ENCODE measurements around the gene ZMYND10.

The ZMYND10 gene

DNA sequence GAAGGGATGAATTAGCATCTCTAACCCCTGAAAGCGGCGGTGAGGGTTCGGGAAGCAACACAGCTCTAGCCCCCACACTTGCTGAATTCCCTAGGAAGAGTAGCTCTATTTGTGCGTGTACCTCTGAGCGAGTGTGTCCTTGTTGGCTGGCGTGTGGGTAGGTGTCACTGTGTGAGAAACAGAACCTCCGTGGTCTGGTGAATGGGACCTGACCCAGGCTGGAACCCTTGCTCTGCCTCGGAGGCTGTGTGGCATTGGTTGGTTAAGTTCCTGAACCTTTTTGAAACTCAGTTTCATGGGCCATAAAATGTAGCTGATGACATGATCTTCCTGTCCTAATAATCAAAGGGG is 14.2 kb upstream of the ZMYND10 start:
- H3K4me3 ChIP-seq (replicated peaks; ENCODE audit: low read depth, low read length): peak overlapping the region; percentile 85
- TF ChIP-seq, protein P1, sequence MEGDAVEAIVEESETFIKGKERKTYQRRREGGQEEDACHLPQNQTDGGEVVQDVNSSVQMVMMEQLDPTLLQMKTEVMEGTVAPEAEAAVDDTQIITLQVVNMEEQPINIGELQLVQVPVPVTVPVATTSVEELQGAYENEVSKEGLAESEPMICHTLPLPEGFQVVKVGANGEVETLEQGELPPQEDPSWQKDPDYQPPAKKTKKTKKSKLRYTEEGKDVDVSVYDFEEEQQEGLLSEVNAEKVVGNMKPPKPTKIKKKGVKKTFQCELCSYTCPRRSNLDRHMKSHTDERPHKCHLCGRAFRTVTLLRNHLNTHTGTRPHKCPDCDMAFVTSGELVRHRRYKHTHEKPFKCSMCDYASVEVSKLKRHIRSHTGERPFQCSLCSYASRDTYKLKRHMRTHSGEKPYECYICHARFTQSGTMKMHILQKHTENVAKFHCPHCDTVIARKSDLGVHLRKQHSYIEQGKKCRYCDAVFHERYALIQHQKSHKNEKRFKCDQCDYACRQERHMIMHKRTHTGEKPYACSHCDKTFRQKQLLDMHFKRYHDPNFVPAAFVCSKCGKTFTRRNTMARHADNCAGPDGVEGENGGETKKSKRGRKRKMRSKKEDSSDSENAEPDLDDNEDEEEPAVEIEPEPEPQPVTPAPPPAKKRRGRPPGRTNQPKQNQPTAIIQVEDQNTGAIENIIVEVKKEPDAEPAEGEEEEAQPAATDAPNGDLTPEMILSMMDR (IDR thresholded peaks at IDR 0.05; ENCODE audit: low read depth, low read length, missing control alignments): no peak
- DNase-seq (ENCODE audit: extremely low read depth, low read depth): no peak

DNA sequence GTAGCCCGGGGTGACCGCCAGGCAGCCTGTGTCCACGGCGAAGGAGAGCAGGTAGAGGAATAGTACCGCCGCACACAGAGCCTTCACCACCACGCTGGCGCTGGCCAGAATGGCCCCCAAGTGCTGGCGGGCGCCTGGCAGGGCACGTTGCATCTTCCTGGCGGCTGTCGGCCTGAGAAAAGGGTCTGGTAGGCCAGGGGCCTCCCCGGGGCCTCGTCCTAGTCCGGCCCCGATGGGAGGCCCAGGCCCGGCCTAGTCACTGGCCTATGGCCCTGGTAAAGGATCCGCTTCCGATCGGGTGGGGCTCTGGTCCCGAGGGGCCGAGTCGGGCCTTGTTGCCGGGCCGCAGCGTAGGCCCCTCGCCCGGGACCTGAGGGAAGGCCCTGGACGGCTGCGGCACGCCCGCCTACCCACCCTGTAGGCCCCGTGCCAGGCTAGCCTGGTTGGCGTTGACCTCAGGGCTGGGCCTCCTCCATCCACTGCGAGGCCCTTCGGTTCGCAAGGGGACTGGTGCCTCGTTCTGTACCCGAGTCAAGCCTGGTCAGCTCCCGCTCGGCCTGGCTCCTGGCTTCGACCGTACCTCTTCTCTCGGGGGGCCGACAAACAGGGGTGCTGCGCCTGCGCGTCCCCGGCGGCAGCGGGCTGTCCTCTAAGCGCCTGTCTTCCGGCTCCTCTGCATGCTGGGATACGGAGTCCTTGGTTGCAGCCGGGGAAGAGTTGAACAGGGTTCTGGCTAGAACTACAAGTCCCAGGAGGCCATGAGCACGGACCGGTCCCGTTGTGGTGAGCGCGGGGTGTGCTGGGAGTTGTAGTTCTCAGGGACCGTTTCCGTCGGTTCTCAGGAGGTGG is 13.6 kb upstream of the ZMYND10 start, which contains the start of gene TMEM115:
Gene TMEM115, minus strand, starts transcription at position 611 of the 849 bp plus-strand sequence. Its CDS starts 458 bp downstream, at position 153.
- peak; percentile 96 for DNase-seq (ENCODE audit: extremely low read depth, low read depth)
- TF ChIP-seq, protein P1 (IDR thresholded peaks at IDR 0.05; ENCODE audit: low read depth, low read length, missing control alignments): no peak

DNA sequence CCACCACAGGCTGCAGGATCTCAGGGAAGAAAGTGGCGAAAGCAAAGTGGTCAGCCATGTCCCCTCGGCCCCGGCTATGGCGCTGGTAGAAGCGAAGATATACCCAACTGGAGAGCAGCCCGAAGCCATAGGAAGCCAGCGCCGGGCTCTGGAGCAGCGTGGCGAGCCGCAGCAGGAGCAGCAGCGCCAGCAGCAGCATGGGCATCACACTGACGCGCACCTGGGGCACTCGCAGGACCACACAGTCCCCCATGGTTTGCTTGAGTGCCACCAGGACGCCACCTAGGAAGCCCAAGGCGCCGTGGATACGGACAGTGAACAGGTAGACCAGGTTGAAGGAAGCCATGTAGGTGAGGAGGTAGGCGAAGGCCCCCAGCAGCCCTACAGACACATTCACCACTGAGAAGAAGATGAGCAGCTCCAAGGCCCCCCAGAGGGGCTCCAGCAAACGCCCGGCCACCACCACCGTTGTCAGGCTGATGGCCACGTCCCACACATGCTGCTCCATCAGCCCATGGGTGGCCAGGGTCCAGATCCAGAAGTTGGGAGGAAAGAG is 12.9 kb upstream of the ZMYND10 start:
- no peak for DNase-seq (ENCODE audit: extremely low read depth, low read depth)
- peak overlapping the region; percentile 85 for H3K4me3 ChIP-seq (replicated peaks; ENCODE audit: low read depth, low read length)
- TF ChIP-seq, protein P1 (IDR thresholded peaks at IDR 0.05; ENCODE audit: low read depth, low read length, missing control alignments): no peak

More for the DNA sequence above, 13.6 kb upstream of the ZMYND10 start, which contains the start of gene TMEM115:
- H3K4me3 ChIP-seq (replicated peaks; ENCODE audit: low read depth, low read length): peak within 1 kb of the TSS; percentile 85

DNA sequence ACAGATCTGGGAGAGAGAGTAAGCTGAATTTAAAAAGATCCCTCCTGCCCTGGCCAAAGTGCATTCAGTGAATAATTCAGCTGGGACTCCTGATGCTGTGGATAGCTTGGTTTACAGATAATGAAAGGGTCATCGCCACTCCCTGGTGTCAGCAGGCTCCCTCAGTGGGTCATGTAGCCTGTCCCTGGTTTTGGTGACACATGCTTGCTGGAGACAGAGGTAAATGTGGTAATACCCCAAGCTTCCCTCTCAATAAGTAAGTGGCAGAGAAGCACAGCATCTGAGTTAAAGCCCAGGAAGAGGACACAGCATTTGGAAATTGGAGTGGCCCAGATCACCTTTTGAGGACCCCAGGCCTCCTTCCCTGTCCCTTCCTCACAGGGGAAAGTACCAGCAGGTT is 11.9 kb upstream of the ZMYND10 start:
- peak overlapping the region; percentile 85 for H3K4me3 ChIP-seq (replicated peaks; ENCODE audit: low read depth, low read length)
- DNase-seq (ENCODE audit: extremely low read depth, low read depth): no peak
- TF ChIP-seq, protein P1 (IDR thresholded peaks at IDR 0.05; ENCODE audit: low read depth, low read length, missing control alignments): no peak

DNA sequence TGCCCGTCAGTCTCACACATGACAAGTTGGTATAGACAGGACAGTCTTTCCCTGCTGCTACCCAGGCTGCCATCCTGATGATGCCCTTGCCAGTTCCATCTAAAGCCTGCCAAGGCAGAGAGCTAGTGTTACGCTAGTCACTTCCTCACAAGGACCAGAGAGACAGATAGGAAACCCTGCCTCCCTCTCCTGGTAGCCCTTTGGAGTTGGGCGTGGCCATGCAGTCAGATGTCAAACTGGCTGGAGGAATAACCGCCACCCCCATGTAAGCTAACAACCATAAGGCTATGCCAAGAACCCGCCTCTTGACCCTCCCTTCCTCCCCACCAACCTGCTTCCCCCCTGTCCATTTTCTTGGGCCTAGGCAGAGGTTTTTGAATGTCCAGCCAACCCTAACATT is 11.0 kb upstream of the ZMYND10 start:
- DNase-seq (ENCODE audit: extremely low read depth, low read depth): no peak
- TF ChIP-seq, protein P1 (IDR thresholded peaks at IDR 0.05; ENCODE audit: low read depth, low read length, missing control alignments): no peak
- peak overlapping the region; percentile 85 for H3K4me3 ChIP-seq (replicated peaks; ENCODE audit: low read depth, low read length)

DNA sequence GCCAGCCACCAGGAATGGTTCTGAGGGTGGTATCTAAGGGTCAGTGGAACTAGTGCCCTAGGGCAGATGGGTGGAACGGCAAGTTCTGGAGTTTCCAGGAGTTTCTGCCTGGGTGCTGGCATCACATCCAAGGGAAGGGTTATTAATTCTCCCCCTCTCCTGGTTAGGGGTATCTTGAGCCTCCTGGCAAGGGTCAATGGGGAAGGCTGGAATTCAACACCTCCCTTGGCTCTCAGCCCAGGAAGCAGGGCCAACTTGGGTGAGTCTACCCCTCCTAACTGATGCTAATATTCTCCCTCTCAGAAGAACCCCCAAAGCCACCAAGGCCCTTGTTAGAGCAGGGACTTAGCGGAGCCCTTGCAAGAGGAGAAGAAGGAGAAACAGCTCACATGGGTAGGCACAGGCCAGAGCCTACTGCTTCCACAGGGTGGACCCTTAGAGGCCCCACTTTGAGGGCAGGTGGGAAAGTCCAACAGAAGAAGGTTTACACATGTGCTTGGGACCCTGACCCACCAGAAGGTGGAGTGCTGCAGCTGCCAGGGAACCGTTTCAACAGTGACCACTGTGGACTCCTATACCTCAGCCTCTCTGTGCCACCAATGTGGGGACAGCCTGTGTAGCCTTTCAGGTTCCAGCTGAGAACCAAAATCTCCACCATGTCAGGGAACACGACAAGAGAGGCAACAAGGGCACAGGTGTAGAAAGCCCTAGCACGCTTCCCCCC is 10.5 kb upstream of the ZMYND10 start:
- no peak for DNase-seq (ENCODE audit: extremely low read depth, low read depth)
- H3K4me3 ChIP-seq (replicated peaks; ENCODE audit: low read depth, low read length): peak overlapping the region; percentile 85
- TF ChIP-seq, protein P1 (IDR thresholded peaks at IDR 0.05; ENCODE audit: low read depth, low read length, missing control alignments): no peak

Measured in HFF-Myc (cell line).